ENCODE results near the gene OR2T4.

The OR2T4 gene

GRCh38 chr1:248388426-248388825, 27.0 kb downstream of the OR2T4 start:
- Histone ChIP-seq H3K36me3 (ENCODE audit: control insufficient read depth, low read depth, low read length) (no peaks in the 10 kb centered on the region), H3K9me3 (ENCODE audit: control insufficient read depth, low read depth, low read length) (peaks cover 68% of the 10 kb centered on the region), H3K27me3 (ENCODE audit: control insufficient read depth, insufficient read depth, low read length) (no peaks in the 10 kb centered on the region), H3K4me1 (ENCODE audit: control insufficient read depth, low read depth, low read length) (no peaks in the 10 kb centered on the region), H3K9ac (ENCODE audit: low read length) (no peak overlapping the region), H3K27ac (ENCODE audit: low read length) (no peak overlapping the region), H3K4me3 (ENCODE audit: low read length) (no peak overlapping the region)

- Histone ChIP-seq H3K4me1 (ENCODE audit: control insufficient read depth, low read depth, low read length) (no peaks in the 10 kb centered on the region), H3K4me3 (ENCODE audit: low read length) (no peak overlapping the region), H3K9me3 (ENCODE audit: control insufficient read depth, low read depth, low read length) (peaks cover 59% of the 10 kb centered on the region), H3K27ac (ENCODE audit: low read length) (no peak overlapping the region), H3K9ac (ENCODE audit: low read length) (no peak overlapping the region), H3K36me3 (ENCODE audit: control insufficient read depth, low read depth, low read length) (no peaks in the 10 kb centered on the region), H3K27me3 (ENCODE audit: control insufficient read depth, insufficient read depth, low read length) (no peaks in the 10 kb centered on the region)
Observed at GRCh38 chr1:248393050-248393449, 31.6 kb downstream of the OR2T4 start.

DNA sequence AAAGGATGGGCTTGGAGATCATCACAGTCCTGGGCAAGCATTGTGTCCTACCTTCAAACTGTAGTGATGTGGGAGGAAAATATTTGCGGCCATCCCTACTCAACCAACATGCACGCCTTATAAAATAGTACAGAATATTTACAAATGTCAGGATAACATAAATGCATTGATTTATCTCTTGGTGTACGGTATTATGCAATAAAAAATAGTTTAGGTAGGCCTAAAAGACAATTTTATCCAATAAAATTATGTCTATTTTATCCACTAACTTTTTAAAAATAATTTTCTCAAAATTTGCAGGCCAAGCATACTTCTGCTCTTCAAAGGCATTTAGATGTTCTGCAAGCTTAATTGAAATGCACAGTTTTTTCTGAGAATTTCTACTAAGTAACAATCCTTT, 41.3 kb downstream of the OR2T4 start, which contains the start of gene OR2T1:
TSS of gene OR2T1 (plus strand) at position 301 of the 400 bp plus-strand sequence. CDS start 3,100 bp downstream, outside the sequence.
- H3K9ac ChIP-seq (ENCODE audit: low read length) = no peak within 1 kb of the TSS
- H3K36me3 ChIP-seq (ENCODE audit: control insufficient read depth, low read depth, low read length) = no peaks in the 10 kb centered on the region
- no peak within 1 kb of the TSS for H3K27ac ChIP-seq (ENCODE audit: low read length)
- H3K9me3 ChIP-seq (ENCODE audit: control insufficient read depth, low read depth, low read length) = peaks cover 69% of the 10 kb centered on the region
- no peak within 1 kb of the TSS for H3K4me3 ChIP-seq (ENCODE audit: low read length)
- H3K27me3 ChIP-seq (ENCODE audit: control insufficient read depth, insufficient read depth, low read length) = no peaks in the 10 kb centered on the region
- no peaks in the 10 kb centered on the region for H3K4me1 ChIP-seq (ENCODE audit: control insufficient read depth, low read depth, low read length)

DNA sequence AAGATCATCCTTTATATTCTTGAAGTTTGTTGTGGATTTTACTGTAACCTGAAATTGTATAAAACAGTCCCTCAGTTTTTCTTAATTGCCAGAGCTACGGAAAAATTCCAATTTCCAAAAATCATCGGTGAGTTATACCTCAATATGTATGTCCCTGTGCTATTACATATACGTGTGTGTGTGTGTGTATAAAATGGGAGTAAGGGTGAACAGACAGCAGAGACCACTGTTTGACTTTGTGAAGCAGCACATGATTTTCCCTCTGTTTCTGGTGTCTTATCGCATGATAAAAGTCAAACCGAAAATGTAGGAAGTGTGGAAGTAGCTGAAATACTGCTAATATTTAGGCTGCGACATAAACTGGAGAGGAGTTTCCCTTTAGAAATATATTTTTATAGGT, 42.6 kb downstream of the OR2T4 start:
- Histone ChIP-seq H3K27ac (ENCODE audit: low read length) (no peak overlapping the region), H3K4me3 (ENCODE audit: low read length) (no peak overlapping the region), H3K27me3 (ENCODE audit: control insufficient read depth, insufficient read depth, low read length) (no peaks in the 10 kb centered on the region), H3K36me3 (ENCODE audit: control insufficient read depth, low read depth, low read length) (no peaks in the 10 kb centered on the region), H3K9ac (ENCODE audit: low read length) (no peak overlapping the region), H3K4me1 (ENCODE audit: control insufficient read depth, low read depth, low read length) (no peaks in the 10 kb centered on the region), H3K9me3 (ENCODE audit: control insufficient read depth, low read depth, low read length) (peaks cover 68% of the 10 kb centered on the region)

DNA sequence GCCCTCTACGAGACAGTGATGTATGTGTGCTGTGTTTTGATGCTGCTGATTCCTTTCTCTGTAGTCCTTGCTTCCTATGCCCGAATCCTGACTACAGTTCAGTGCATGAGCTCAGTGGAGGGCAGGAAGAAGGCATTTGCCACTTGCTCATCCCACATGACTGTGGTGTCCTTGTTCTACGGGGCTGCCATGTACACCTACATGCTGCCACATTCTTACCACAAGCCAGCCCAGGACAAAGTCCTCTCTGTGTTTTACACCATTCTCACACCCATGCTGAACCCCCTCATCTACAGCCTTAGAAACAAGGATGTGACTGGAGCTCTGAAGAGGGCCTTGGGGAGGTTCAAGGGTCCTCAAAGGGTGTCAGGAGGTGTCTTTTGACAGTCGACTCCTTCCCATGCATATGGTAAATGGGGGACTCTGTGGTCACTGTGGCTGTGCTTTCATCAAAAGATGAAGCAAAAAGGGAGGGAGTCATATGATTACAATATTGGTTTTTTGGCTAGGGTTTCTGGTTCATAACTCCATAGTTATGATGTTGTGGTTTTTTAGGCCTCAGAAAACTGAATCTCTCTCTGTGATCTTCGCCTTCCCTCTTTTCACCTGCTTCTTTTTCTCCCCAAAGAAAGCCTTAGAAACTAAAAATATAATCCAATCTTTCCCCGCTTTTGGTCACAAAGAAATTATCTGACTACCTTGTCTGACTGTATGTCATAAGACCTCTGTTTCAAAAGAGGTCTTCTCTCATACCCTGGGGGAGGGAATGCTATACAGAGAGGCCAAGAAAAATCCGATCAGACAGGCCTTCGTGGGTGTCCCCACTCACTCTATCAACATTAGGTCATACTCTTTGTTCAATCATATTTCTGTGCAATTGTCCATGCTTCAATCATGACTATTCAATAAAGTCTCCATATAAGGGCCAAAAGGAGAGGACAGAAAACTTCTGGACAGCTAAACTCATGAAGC, 45.5 kb downstream of the OR2T4 start:
- H3K4me1 ChIP-seq (ENCODE audit: control insufficient read depth, low read depth, low read length) = no peaks in the 10 kb centered on the region
- H3K9me3 ChIP-seq (ENCODE audit: control insufficient read depth, low read depth, low read length) = peaks cover 58% of the 10 kb centered on the region
- H3K36me3 ChIP-seq (ENCODE audit: control insufficient read depth, low read depth, low read length) = no peaks in the 10 kb centered on the region
- no peaks in the 10 kb centered on the region for H3K27me3 ChIP-seq (ENCODE audit: control insufficient read depth, insufficient read depth, low read length)
- no peak overlapping the region for H3K27ac ChIP-seq (ENCODE audit: low read length)
- H3K9ac ChIP-seq (ENCODE audit: low read length) = no peak overlapping the region
- no peak overlapping the region for H3K4me3 ChIP-seq (ENCODE audit: low read length)

Data from iPS-18a (cell line).